H9 (cell line): Measurements from ENCODE around the gene RIMBP2. TPM values are rescaled to one million over a fixed set of nuclear protein-coding genes. Genes with fewer than 3 reads are reported as not detected.

Experiments
- DNase-seq: peaks from one replicate; pipeline ENCODE4 v3.0.0-alpha.2; 2017
- H2AFZ ChIP-seq: one replicate; pipeline ENCODE4 v1.6.1; 2013; ENCODE audit warnings: mild to moderate bottlenecking, low read length, control low read depth, moderate library complexity
- H2AK5ac ChIP-seq: 2 replicates; pipeline ENCODE4 v1.6.1; 2013; ENCODE audit warnings: low read length, control low read depth, mixed read lengths; ENCODE audit not compliant: insufficient read length
- H2BK120ac ChIP-seq: one replicate; pipeline ENCODE4 v1.6.1; 2013; ENCODE audit warnings: low read depth, mild to moderate bottlenecking, low read length, control low read depth, inconsistent platforms; ENCODE audit not compliant: poor library complexity, severe bottlenecking
- H2BK12ac ChIP-seq: 2 replicates; pipeline ENCODE4 v1.6.1; 2013; ENCODE audit warnings: low read length, control low read depth, mixed read lengths, low read depth; ENCODE audit not compliant: insufficient read length
- H2BK15ac ChIP-seq: 2 replicates; pipeline ENCODE4 v1.6.1; 2013; ENCODE audit warnings: low read depth, low read length, control low read depth
- H2BK20ac ChIP-seq: one replicate; pipeline ENCODE4 v1.6.1; 2013; ENCODE audit warnings: low read depth, mild to moderate bottlenecking, low read length, control low read depth, inconsistent platforms; ENCODE audit not compliant: poor library complexity, severe bottlenecking
- H2BK5ac ChIP-seq: 2 replicates; pipeline ENCODE4 v1.6.1; 2013; ENCODE audit warnings: low read length, control low read depth, mixed read lengths; ENCODE audit not compliant: insufficient read length
- H3K14ac ChIP-seq: 2 replicates; pipeline ENCODE4 v1.6.1; 2013; ENCODE audit warnings: low read length, control low read depth; ENCODE audit not compliant: insufficient read depth
- H3K18ac ChIP-seq: 2 replicates; pipeline ENCODE4 v1.6.1; 2013; ENCODE audit warnings: low read depth, mild to moderate bottlenecking, mixed read lengths, low read length, control low read depth; ENCODE audit not compliant: insufficient read length
- H3K23ac ChIP-seq: 2 replicates; pipeline ENCODE4 v1.6.1; 2013; ENCODE audit warnings: low read length, control low read depth, mixed read lengths, low read depth; ENCODE audit not compliant: insufficient read length
- H3K23me2 ChIP-seq: 2 replicates; pipeline ENCODE4 v1.6.1; 2013; ENCODE audit warnings: low read depth, mild to moderate bottlenecking, mixed read lengths, low read length, control low read depth; ENCODE audit not compliant: insufficient read length, poor library complexity, severe bottlenecking
- H3K27ac ChIP-seq: 2 replicates; pipeline ENCODE4 v1.5.1; 2013; ENCODE audit warnings: low read length, control low read depth, mixed read lengths, low read depth; ENCODE audit not compliant: insufficient read length
- H3K27me3 ChIP-seq: 2 replicates; pipeline ENCODE4 v1.6.1; 2013; ENCODE audit warnings: low read length, control low read depth, inconsistent platforms; ENCODE audit not compliant: insufficient read depth
- H3K4ac ChIP-seq: 2 replicates; pipeline ENCODE4 v1.6.1; 2013; ENCODE audit warnings: low read depth, mild to moderate bottlenecking, control low read depth, inconsistent platforms, low read length, moderate library complexity
- H3K4me1 ChIP-seq: 2 replicates; pipeline ENCODE4 v1.6.1; 2013; ENCODE audit warnings: low read length, control low read depth, inconsistent platforms; ENCODE audit not compliant: insufficient read depth
- H3K4me2 ChIP-seq: 2 replicates; pipeline ENCODE4 v1.6.1; 2013; ENCODE audit warnings: low read length, control low read depth, mixed read lengths; ENCODE audit not compliant: insufficient read length, insufficient read depth
- H3K56ac ChIP-seq: 2 replicates; pipeline ENCODE4 v1.6.1; 2013; ENCODE audit warnings: low read depth, mild to moderate bottlenecking, mixed read lengths, low read length, control low read depth; ENCODE audit not compliant: insufficient read length
- H3K79me1 ChIP-seq: 2 replicates; pipeline ENCODE4 v1.6.1; 2013; ENCODE audit warnings: low read depth, mild to moderate bottlenecking, moderate library complexity, low read length, control low read depth, inconsistent platforms; ENCODE audit not compliant: insufficient read depth, poor library complexity, severe bottlenecking
- H3K79me2 ChIP-seq: 2 replicates; pipeline ENCODE4 v1.6.1; 2013; ENCODE audit warnings: low read length, control low read depth, inconsistent platforms; ENCODE audit not compliant: insufficient read depth
- H3K9ac ChIP-seq: 2 replicates; pipeline ENCODE4 v1.6.1; 2013; ENCODE audit warnings: low read length, control low read depth, mixed read lengths; ENCODE audit not compliant: insufficient read length; ENCODE audit errors: extremely low read depth
- H3K9me3 ChIP-seq: one replicate; pipeline ENCODE4 v1.6.1; 2013; ENCODE audit warnings: low read depth, low read length, inconsistent platforms; ENCODE audit not compliant: control insufficient read depth
- H3T11ph ChIP-seq: one replicate; pipeline ENCODE4 v1.6.1; 2013; ENCODE audit warnings: mild to moderate bottlenecking, low read length, control low read depth, inconsistent platforms
- H4K20me1 ChIP-seq: one replicate; pipeline ENCODE4 v1.6.1; 2013; ENCODE audit not compliant: control insufficient read depth, insufficient read length, insufficient read depth
- H4K5ac ChIP-seq: 2 replicates; pipeline ENCODE4 v1.6.1; 2013; ENCODE audit warnings: low read depth, mild to moderate bottlenecking, mixed read lengths, low read length, control low read depth; ENCODE audit not compliant: insufficient read length
- H4K8ac ChIP-seq: replicated peaks from 2 replicates; pipeline ENCODE4 v1.6.1; 2013; ENCODE audit warnings: low read length, control low read depth, mixed read lengths, low read depth; ENCODE audit not compliant: insufficient read length
- H4K91ac ChIP-seq: 2 replicates; pipeline ENCODE4 v1.6.1; 2013; ENCODE audit warnings: low read depth, mild to moderate bottlenecking, moderate library complexity, mixed read lengths, low read length, control low read depth; ENCODE audit not compliant: insufficient read length
- H3K27ac Mint-ChIP-seq, 3 experiments: 2 replicates in 2 of 3; 3 replicates in 1 of 3; pipeline ENCODE4 v1.8.0; 2020 to 2021; ENCODE audit warnings: mixed read lengths in 3 of 3, mild to moderate bottlenecking in 1 of 3, moderate library complexity in 1 of 3
- H3K27me3 Mint-ChIP-seq: 2 replicates; pipeline ENCODE4 v1.8.0; 2021; ENCODE audit warnings: low read depth, mild to moderate bottlenecking, moderate library complexity, mixed read lengths
- H3K36me3 Mint-ChIP-seq, 3 experiments: 2 replicates in 2 of 3; 3 replicates in 1 of 3; pipeline ENCODE4 v1.8.0; 2020 to 2021; ENCODE audit warnings: low read depth in 3 of 3, mixed read lengths in 3 of 3; ENCODE audit not compliant: insufficient read depth in 1 of 3
- H3K4me1 Mint-ChIP-seq, 2 experiments: 2 replicates each; pipeline ENCODE4 v1.8.0; 2020; ENCODE audit warnings: mixed read lengths in 2 of 2
- H3K4me3 Mint-ChIP-seq, 2 experiments: 2 replicates in 1 of 2; 3 replicates in 1 of 2; pipeline ENCODE4 v1.8.0; 2020 to 2021; ENCODE audit warnings: mild to moderate bottlenecking in 2 of 2, mixed read lengths in 2 of 2, moderate library complexity in 1 of 2
- H3K9me3 Mint-ChIP-seq, 2 experiments: 2 replicates in 1 of 2; 3 replicates in 1 of 2; pipeline ENCODE4 v1.8.0; 2020; ENCODE audit warnings: mild to moderate bottlenecking in 2 of 2, mixed read lengths in 2 of 2, moderate library complexity in 1 of 2
- WGBS: extraction: QIAGEN DNeasy Blood & Tissue Kit; methylation state at CpG from one replicate; pipeline ENCODE4 v1.1.7; 2013; ENCODE audit warnings: missing lambda C conversion rate, low lambda C conversion rate, mixed read lengths; ENCODE audit not compliant: insufficient read length; ENCODE audit errors: extremely low coverage; 5-methylcytosine and 5-hydroxymethylcytosine counted together
- total RNA-seq: library from RNA; stranded (reverse); gene quantifications from 2 replicates; pipeline ENCODE4 v1.2.1, GENCODE V29; 2021
- TF ChIP-seq, protein P1 (sequence below): fragments of 200-600 bp; sonication (generic); conservative IDR thresholded peaks from 3 replicates; pipeline ENCODE4 v1.8.0; 2021; ENCODE audit warnings: antibody characterized with exemption, mild to moderate bottlenecking

Gene RIMBP2
- total RNA-seq, 1 experiment from 2014 or later, result 0.70 TPM

- no peaks in the 10 kb centered on the region for H3K9me3 ChIP-seq
- no peak overlapping the region for H3K18ac ChIP-seq
- H3K56ac ChIP-seq, result no peak overlapping the region
- H4K8ac ChIP-seq, result no peak overlapping the region
- no peaks in the 10 kb centered on the region for H3K27me3 ChIP-seq
- H3K4me1 ChIP-seq, result no peaks in the 10 kb centered on the region
- no peak overlapping the region for H2BK120ac ChIP-seq
- H4K20me1 ChIP-seq, result peaks cover 2% of the 10 kb centered on the region
- Mint-ChIP-seq H3K4me1 (peaks cover 0 to 4% of the 10 kb centered on the region in 2 experiments; a peak in 2 of 4 replicates), H3K36me3 (no peaks in the 10 kb centered on the region), H3K9me3 (peaks cover 0 to 3% of the 10 kb centered on the region in 2 experiments; a peak in 1 of 5 replicates), H3K4me3 (no peak overlapping the region), H3K27ac (no peak overlapping the region), H3K27me3 (peaks cover 11% of the 10 kb centered on the region)
- no peaks in the 10 kb centered on the region for H3K23me2 ChIP-seq
- TF ChIP-seq, protein P1, sequence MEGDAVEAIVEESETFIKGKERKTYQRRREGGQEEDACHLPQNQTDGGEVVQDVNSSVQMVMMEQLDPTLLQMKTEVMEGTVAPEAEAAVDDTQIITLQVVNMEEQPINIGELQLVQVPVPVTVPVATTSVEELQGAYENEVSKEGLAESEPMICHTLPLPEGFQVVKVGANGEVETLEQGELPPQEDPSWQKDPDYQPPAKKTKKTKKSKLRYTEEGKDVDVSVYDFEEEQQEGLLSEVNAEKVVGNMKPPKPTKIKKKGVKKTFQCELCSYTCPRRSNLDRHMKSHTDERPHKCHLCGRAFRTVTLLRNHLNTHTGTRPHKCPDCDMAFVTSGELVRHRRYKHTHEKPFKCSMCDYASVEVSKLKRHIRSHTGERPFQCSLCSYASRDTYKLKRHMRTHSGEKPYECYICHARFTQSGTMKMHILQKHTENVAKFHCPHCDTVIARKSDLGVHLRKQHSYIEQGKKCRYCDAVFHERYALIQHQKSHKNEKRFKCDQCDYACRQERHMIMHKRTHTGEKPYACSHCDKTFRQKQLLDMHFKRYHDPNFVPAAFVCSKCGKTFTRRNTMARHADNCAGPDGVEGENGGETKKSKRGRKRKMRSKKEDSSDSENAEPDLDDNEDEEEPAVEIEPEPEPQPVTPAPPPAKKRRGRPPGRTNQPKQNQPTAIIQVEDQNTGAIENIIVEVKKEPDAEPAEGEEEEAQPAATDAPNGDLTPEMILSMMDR, result no peak
- no peak overlapping the region for H3K23ac ChIP-seq
- H3K4me2 ChIP-seq, result no peak overlapping the region
- no CpG with 5 or more reads among the region's 41 CpGs for WGBS
- no peak overlapping the region for H2BK15ac ChIP-seq
- no peak overlapping the region for H3T11ph ChIP-seq
- no peak for DNase-seq
- no peak overlapping the region for H4K5ac ChIP-seq
- no peak overlapping the region for H3K4ac ChIP-seq
- no peak overlapping the region for H3K27ac ChIP-seq
- H2BK5ac ChIP-seq, result no peak overlapping the region
- H2AK5ac ChIP-seq, result no peak overlapping the region
- H3K79me2 ChIP-seq, result no peaks in the 10 kb centered on the region
- no peak overlapping the region for H2BK12ac ChIP-seq
- no peak overlapping the region; the same call in 1 of the 2 replicates for H3K14ac ChIP-seq
- no peak overlapping the region for H3K9ac ChIP-seq
- H3K79me1 ChIP-seq, result no peaks in the 10 kb centered on the region
- no peak overlapping the region for H2AFZ ChIP-seq
- no peak overlapping the region for H4K91ac ChIP-seq
- no peak overlapping the region for H2BK20ac ChIP-seq
Observed at GRCh38 chr12:130451001-130451930, 264.8 kb downstream of the RIMBP2 start.
